Mammary epithelial cell (primary cell): ENCODE results near the gene TET1.

Experiments
- EZH2 ChIP-seq: IDR thresholded peaks from 2 replicates; pipeline ENCODE4 v1.6.1; 2012; ENCODE audit warnings: low read length, inconsistent platforms, borderline replicate concordance
- TF ChIP-seq, protein P1 (sequence below), 2 donors: IDR thresholded peaks in 1 of 2; conservative IDR thresholded peaks in 1 of 2; 2 replicates each; pipeline ENCODE4 v1.5.1; 2011 to 2012; ENCODE audit warnings: inconsistent platforms in 2 of 2, low read length in 2 of 2, mild to moderate bottlenecking in 2 of 2, control low read depth in 1 of 2, low read depth in 1 of 2; ENCODE audit not compliant: insufficient read depth in 1 of 2; ENCODE audit errors: extremely low read depth in 1 of 2

DNA sequence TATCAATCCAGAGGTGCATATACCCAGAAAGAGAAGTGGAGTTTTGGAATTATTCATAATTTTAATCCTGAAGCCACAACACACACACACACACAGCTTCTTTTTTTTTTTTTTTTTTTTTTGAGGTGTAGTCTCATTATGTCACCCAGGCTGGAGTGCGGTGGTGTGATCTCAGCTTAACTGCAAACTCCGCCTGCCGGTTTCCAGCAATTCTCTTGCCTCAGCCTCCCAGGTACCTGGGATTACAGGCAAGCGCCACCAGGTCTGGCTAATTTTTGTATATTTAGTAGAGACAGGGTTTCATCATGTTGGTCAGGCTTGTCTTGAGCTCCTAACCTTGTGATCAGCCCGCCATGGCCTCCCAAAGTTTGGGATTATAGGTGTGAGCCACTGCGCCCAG is 35.4 kb downstream of the TET1 start:
- no peak for TF ChIP-seq EZH2
- TF ChIP-seq, protein P1, sequence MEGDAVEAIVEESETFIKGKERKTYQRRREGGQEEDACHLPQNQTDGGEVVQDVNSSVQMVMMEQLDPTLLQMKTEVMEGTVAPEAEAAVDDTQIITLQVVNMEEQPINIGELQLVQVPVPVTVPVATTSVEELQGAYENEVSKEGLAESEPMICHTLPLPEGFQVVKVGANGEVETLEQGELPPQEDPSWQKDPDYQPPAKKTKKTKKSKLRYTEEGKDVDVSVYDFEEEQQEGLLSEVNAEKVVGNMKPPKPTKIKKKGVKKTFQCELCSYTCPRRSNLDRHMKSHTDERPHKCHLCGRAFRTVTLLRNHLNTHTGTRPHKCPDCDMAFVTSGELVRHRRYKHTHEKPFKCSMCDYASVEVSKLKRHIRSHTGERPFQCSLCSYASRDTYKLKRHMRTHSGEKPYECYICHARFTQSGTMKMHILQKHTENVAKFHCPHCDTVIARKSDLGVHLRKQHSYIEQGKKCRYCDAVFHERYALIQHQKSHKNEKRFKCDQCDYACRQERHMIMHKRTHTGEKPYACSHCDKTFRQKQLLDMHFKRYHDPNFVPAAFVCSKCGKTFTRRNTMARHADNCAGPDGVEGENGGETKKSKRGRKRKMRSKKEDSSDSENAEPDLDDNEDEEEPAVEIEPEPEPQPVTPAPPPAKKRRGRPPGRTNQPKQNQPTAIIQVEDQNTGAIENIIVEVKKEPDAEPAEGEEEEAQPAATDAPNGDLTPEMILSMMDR (conservative IDR thresholded peaks at IDR 0.05 in 1 of 2, IDR thresholded peaks at IDR 0.05 in 1 of 2; ENCODE audit: extremely low read depth in 1 of 2, insufficient read depth in 1 of 2, low read depth in 1 of 2, low read length in 2 of 2): no peak
